GM15510 (cell line): ENCODE measurements around the gene ZEB2.

Experiments used
- POLR2A ChIP-seq: IDR thresholded peaks from 3 replicates; pipeline ENCODE4 v1.6.1; 2011; ENCODE audit warnings: borderline replicate concordance; ENCODE audit not compliant: insufficient read length; ENCODE audit errors: extremely low read depth

Gene ZEB2

DNA sequence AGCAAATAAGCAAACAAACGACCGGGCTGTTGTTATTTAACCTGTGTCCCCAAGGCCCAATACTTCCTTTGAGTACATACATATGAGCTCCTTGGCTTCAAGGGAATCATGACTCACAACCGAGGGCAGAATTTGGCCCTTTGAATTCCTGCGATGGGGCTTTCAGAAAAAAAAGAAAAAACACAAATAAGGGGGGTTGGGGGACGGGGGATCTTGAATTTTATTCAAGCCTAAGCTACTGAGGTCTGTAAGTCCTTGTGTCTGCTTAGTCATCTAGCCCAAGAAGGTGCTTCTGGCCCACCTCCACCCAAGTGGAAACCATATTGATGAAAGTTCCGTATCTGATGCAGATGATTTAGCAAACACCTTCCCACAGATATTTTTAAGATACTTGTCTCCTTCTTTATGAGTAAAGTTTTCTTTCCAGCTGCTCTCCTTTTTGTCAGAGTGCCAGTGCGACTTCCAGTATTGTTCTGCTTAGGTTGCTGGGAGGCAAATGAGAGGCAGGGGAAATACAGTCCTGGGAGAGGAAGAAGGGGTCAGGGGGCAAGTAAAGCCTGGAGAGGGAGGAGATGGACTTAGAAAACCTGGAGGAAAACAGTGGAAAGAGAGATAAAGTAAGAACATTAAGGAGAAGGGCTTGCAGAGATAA lies 169.6 kb downstream of the ZEB2 start:
- TF ChIP-seq POLR2A: no peak

DNA sequence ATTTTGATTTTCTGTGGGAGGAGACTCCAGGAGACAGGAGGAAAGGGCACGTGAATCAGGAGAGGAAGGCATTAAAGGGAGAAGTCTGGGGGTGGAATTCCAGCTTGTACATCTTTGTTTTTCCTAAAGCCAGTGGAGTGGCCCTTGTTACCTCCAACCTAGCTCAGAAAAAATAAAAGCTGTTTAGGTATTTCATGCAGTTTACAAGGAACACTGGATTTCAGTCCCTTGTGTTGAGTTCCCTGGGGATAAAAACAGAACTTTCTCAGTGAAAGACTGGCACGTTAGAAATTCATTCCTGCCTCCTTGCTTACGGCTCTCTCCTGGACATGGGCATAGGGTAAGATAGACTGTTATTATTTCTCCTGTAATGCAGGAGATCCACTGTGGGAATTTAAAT lies 170.2 kb downstream of the ZEB2 start:
- no peak for TF ChIP-seq POLR2A

DNA sequence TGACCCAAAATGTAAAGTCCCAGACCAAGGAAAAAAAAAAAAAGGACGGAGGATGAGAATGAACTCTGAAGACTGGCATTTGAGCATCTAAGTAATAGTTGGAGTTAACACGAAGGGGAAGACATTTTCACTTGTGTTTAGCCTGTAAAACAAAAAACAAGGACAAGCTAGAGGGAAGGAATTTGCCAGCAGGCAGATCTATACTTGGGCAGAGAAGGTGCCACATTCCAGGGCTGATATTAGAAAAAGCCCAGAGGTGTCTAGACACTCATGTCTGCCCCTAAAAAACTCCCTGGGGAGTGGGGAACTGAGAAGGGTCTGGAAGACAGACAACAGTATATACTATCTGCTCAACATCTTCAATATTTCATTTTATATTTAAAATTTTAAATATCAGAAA lies 171.1 kb downstream of the ZEB2 start:
- no peak for TF ChIP-seq POLR2A

DNA sequence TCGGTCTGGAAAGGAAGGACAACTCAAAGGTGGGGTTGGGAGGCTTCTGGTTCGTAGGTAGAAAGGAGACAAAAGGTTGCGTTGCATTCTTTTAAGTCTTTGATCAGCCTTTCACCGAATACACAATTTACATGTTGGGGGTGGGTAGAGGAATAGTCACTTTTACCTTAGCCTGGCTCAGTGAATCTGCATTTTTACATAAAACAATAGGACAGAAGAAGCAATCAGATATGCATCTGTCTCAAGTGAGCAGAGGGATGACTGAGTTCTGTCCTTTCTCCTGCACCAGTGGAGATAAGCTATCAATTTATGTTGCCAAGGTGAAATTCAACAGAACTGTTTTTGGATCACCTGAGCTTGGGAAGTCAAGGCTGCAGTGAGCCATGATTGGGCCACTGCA lies 173.7 kb downstream of the ZEB2 start:
- TF ChIP-seq POLR2A: no peak

DNA sequence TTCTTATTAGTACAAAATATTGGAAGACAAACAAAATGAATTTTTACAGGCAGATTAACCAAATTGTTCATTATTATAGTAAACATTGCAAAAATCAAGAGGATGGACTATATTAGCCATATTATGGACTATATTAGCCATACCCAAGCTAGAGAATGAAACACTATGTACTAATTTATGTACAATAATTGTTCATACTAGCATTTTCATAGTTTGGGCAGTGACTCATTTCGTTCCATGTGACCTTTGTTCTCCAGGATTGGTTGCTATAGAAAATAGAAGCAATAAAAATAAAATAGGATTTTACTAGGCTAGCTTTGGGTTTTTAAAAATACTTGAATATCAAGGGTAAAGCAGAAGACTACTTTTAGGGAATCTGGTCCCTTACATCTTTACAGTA lies 176.8 kb downstream of the ZEB2 start:
- TF ChIP-seq POLR2A: no peak

DNA sequence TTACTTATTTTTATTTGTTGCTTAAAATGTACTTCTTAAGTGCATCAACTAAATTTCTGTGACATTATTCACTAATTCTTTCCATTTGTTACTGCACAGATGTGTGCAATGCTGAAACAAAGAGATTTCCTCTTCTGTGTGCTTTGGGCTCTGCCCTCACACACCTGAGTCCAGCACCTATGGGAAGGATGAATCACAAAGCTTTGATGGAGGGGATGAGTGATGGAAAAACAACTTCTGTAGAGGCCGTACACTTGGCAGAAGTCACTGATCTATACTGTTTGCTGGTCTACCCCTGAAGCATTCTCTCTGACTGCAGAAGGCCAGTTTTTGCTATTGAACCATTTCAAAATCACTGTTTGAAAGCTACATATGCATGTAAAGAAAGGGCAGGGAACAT lies 178.4 kb downstream of the ZEB2 start:
- no peak for TF ChIP-seq POLR2A

DNA sequence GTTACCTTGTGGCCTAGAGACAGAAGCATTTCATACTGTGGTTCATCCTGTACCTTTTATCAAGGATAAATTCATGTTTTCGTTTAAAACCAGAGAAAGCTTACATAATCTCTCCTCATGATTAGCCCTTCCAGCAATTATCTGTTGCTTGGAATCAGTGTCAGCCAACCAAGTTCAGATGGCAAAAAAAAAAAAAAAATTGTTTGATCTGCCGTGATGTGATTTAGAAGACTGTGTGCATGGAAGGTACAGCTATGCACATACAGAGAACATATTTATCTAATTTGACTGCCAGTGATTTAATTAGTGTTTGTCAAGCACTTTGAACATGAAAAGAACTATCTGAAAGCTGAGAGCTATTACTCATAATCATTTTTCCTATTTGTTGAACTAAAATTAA lies 180.9 kb downstream of the ZEB2 start:
- TF ChIP-seq POLR2A: no peak

DNA sequence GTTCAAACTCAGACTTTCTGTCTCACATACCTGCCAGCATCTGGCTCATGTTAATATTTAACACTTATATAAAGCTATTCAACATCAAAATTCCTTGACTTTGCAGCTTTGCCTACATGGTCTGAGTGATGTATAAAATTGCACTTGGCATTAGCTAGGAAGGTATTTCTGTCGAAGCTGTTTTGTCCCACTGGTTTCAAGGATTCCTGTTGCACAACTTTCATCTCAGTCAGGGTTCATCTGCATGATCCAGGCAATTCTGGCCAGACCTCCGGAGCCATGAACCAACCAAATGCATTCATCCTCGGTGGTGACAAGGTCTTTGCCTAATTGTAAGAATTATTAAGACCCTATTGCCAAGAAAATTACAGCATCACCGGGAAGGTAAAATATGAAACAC lies 185.4 kb downstream of the ZEB2 start:
- no peak for TF ChIP-seq POLR2A
